A673 (cell line): Measurements from ENCODE around the gene BORCS6. TPM values are rescaled to one million over a fixed set of nuclear protein-coding genes. Genes with fewer than 3 reads are reported as not detected.
A peak's percentile ranks its signal among the peaks of the same experiment; 100 is the strongest.

Experiments used
- BruUV-seq: library from RNA; stranded (reverse); fragments of 400-500 nt; replicated peaks from 2 replicates; lab custom pipeline; 2021; lab: Mats Ljungman, UMichigan
- CTCF ChIA-PET: fragments of 300-600 bp; sonication (Branson Sonifier 250); formaldehyde crosslinking; loops from one replicate; lab custom pipeline; 2022; ENCODE audit warnings: antibody characterized with exemption; lab: Charles Lee
- POLR2A ChIA-PET: fragments of 300-600 bp; sonication (Branson Sonifier 250); formaldehyde crosslinking; loops from one replicate; lab custom pipeline; 2022; ENCODE audit warnings: antibody characterized with exemption; ENCODE audit not compliant: low non-redundant PET; lab: Charles Lee
- DNase-seq: peaks from one replicate; pipeline ENCODE4 v3.0.0-alpha.2; 2015; ENCODE audit warnings: low spot score
- H3K27ac ChIP-seq: fragments of 200-600 bp; sonication (generic); 2 replicates; pipeline ENCODE4 v1.5.1; 2016; ENCODE audit warnings: mixed run types, low read depth, mild to moderate bottlenecking, mixed read lengths, antibody characterized with exemption, low read length; ENCODE audit not compliant: poor library complexity, severe bottlenecking
- H3K27me3 ChIP-seq: fragments of 200-600 bp; sonication (generic); replicated peaks from 2 replicates; pipeline ENCODE4 v1.6.1; 2017; ENCODE audit warnings: mixed run types, low read depth, mild to moderate bottlenecking, mixed read lengths, antibody characterized with exemption, low read length; ENCODE audit not compliant: insufficient read depth, poor library complexity
- H3K36me3 ChIP-seq: fragments of 200-600 bp; sonication (generic); 2 replicates; pipeline ENCODE4 v1.6.1; 2016; ENCODE audit warnings: mixed run types, mild to moderate bottlenecking, mixed read lengths, antibody characterized with exemption, low read length; ENCODE audit not compliant: insufficient read depth, poor library complexity, severe bottlenecking
- H3K4me1 ChIP-seq: fragments of 200-600 bp; sonication (generic); 2 replicates; pipeline ENCODE4 v1.6.1; 2017; ENCODE audit warnings: mixed run types, mild to moderate bottlenecking, mixed read lengths, antibody characterized with exemption, low read length; ENCODE audit not compliant: insufficient read depth, poor library complexity, severe bottlenecking
- H3K4me3 ChIP-seq: fragments of 200-600 bp; sonication (generic); 2 replicates; pipeline ENCODE4 v1.5.1; 2016; ENCODE audit warnings: low read depth, mixed run types, mild to moderate bottlenecking, mixed read lengths, low read length; ENCODE audit not compliant: poor library complexity, severe bottlenecking
- H3K9me3 ChIP-seq: fragments of 200-600 bp; sonication (generic); 2 replicates; pipeline ENCODE4 v1.6.1; 2016; ENCODE audit warnings: mixed run types, low read depth, mild to moderate bottlenecking, mixed read lengths, antibody characterized with exemption, low read length; ENCODE audit not compliant: poor library complexity, severe bottlenecking
- CTCF ChIP-seq: fragments of 300-800, 200-600 bp; sonication (generic); conservative IDR thresholded peaks from 2 replicates; pipeline ENCODE4 v1.5.1; 2017; ENCODE audit warnings: low read depth, mild to moderate bottlenecking, antibody characterized with exemption, low read length, moderate library complexity, mixed read lengths
- EZH2 ChIP-seq: fragments of 200-600 bp; sonication (generic); IDR thresholded peaks from 2 replicates; pipeline ENCODE4 v1.6.1; 2017; ENCODE audit warnings: borderline replicate concordance, low read depth, mild to moderate bottlenecking, mixed read lengths, antibody characterized with exemption, low read length; ENCODE audit not compliant: poor library complexity, severe bottlenecking
- intact Hi-C: fragments of 100-400 bp; cut with micrococcal nuclease; formaldehyde crosslinking; loops from one replicate; pipeline ENCODE4 v1.10.0; 2022; ENCODE audit not compliant: unreplicated experiment
- total RNA-seq: library from RNA; stranded (reverse); gene quantifications from 2 replicates; pipeline ENCODE4 v1.2.3, GENCODE V29; 2021

BORCS6 gene
- total RNA-seq, 1 experiment from 2014 or later, result 3.7 TPM

GRCh38 chr17:8189041-8189710 lies 804 bp downstream of the BORCS6 start:
- no peak for DNase-seq
- TF ChIP-seq EZH2, result no peak
- no peak for TF ChIP-seq CTCF
- Histone ChIP-seq H3K9me3 (no peaks in the 10 kb centered on the region), H3K36me3 (no peaks in the 10 kb centered on the region), H3K4me1 (peaks cover 27% of the 10 kb centered on the region), H3K4me3 (peak overlapping the region; percentile 82), H3K27ac (peak overlapping the region; percentile 76), H3K27me3 (no peaks in the 10 kb centered on the region)
- ChIA-PET POLR2A (interaction anchor here (0.6 kb wide), 1 partner anchor 28 kb away, joined by 3 read pairs; no protein-coding TSS in a partner anchor), CTCF (interaction anchor here (0.5 kb wide), 1 partner anchor 19 kb away, joined by 8 read pairs; no protein-coding TSS in a partner anchor)
- intact Hi-C loops, result no loop called here
- no TSS peak for BruUV-seq

- intact Hi-C loops, result no loop called here
- Histone ChIP-seq H3K4me3 (peak overlapping the region; percentile 82), H3K4me1 (peaks cover 27% of the 10 kb centered on the region), H3K27me3 (no peaks in the 10 kb centered on the region), H3K36me3 (no peaks in the 10 kb centered on the region), H3K27ac (peak overlapping the region; percentile 76), H3K9me3 (no peaks in the 10 kb centered on the region)
- ChIA-PET POLR2A (interaction anchor here (0.6 kb wide), 2 partner anchors 27 to 31 kb away, joined by 3 to 6 read pairs; no protein-coding TSS in a partner anchor), CTCF (no interaction called here)
- no TSS peak for BruUV-seq
- no peak for TF ChIP-seq EZH2
- DNase-seq, result no peak
Measured at GRCh38 chr17:8188263-8188839, 1.6 kb downstream of the BORCS6 start.

GRCh38 chr17:8187517-8188262 lies 2.3 kb downstream of the BORCS6 start:
- H3K4me1 ChIP-seq, result peaks cover 25% of the 10 kb centered on the region
- no peaks in the 10 kb centered on the region for H3K9me3 ChIP-seq
- ChIA-PET CTCF (no interaction called here), POLR2A (interaction anchor here (0.6 kb wide), 2 partner anchors 31 to 217 kb away, joined by 6 to 12 read pairs; no protein-coding TSS in a partner anchor)
- peak overlapping the region; percentile 82 for H3K4me3 ChIP-seq
- no peaks in the 10 kb centered on the region for H3K27me3 ChIP-seq
- TF ChIP-seq EZH2, result no peak
- TF ChIP-seq CTCF, result no peak
- peak; percentile 100 for DNase-seq
- H3K36me3 ChIP-seq, result no peaks in the 10 kb centered on the region
- intact Hi-C loops, result loop anchor here (1.0 to 2.0 kb wide), 5 partner anchors 23 to 68 kb away; partner anchors contain the start of gene AURKB
- TSS peak; percentile 100 for BruUV-seq
- peak overlapping the region; percentile 85 for H3K27ac ChIP-seq
